Activated naive CD8-positive, alpha-beta T cell (primary cell): ENCODE measurements around the gene CDK16.

ENCODE experiments used
- H3K27ac Mint-ChIP-seq: one replicate; pipeline ENCODE4 v1.8.0; 2021; ENCODE audit warnings: mixed read lengths
- H3K27me3 Mint-ChIP-seq: one replicate; pipeline ENCODE4 v1.8.0; 2021; ENCODE audit warnings: mixed read lengths
- H3K36me3 Mint-ChIP-seq: one replicate; pipeline ENCODE4 v1.8.0; 2021; ENCODE audit warnings: mixed read lengths
- H3K4me1 Mint-ChIP-seq: one replicate; pipeline ENCODE4 v1.8.0; 2021; ENCODE audit warnings: low read depth, mixed read lengths
- H3K4me3 Mint-ChIP-seq: one replicate; pipeline ENCODE4 v1.8.0; 2021; ENCODE audit warnings: mild to moderate bottlenecking, mixed read lengths
- H3K9me3 Mint-ChIP-seq: one replicate; pipeline ENCODE4 v1.8.0; 2021; ENCODE audit warnings: low read depth, mixed read lengths

Gene CDK16

DNA sequence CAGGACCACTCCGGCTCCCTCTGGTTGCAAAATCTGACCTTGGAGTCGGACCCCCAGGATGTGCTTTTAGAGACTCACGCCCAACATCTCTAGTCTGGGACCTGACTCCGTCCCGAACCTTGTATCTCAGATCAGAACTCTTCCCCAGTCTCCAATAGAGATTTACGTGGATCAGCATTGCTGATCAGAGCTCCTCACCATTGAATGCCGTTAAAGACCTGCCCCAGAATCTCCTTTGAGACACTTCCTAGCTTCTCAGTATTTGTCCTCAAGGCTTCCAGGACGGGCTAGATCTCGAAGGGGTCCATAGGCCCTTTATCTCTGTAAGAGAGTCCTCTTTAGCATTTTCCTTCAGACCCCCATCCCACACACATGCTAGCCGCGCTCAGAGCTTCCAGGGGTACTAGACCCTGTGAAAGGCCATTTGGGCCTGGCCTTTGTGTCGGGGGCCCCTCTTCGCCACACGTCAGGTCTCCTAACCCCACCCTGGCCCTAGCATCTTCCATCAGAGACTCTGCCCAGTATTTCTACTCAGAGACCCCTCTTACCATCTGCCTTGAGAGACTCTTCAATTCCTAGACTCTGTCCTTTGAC is 24.2 kb upstream of the CDK16 start:
- H3K4me3 Mint-ChIP-seq = peak overlapping the region; percentile 94
- H3K4me1 Mint-ChIP-seq = peaks cover 41% of the 10 kb centered on the region
- no peaks in the 10 kb centered on the region for H3K27me3 Mint-ChIP-seq
- H3K36me3 Mint-ChIP-seq = no peaks in the 10 kb centered on the region
- H3K9me3 Mint-ChIP-seq = no peaks in the 10 kb centered on the region
- H3K27ac Mint-ChIP-seq = peak overlapping the region; percentile 88

DNA sequence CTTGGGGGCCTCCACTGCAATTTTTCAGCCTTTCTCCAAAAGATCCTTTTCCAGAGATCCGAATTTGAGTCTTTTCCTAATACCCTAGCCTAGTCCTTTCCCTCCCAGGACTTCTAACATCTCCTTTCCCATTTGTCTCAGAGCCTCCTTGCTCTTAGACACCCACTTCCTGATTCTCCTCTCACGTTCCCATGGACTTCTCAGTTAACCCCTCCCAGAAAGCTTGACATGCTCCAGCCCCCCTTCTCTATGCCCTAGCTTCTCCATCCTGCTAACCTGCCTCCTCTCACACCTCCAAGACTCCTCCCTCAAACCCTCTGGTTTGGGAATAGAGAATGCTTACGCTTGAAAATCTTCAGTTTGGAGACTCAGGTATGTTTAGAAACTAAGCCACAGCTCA is 22.4 kb upstream of the CDK16 start:
- Mint-ChIP-seq H3K36me3 (no peaks in the 10 kb centered on the region), H3K4me1 (peaks cover 37% of the 10 kb centered on the region), H3K27ac (peak overlapping the region; percentile 85), H3K4me3 (peak overlapping the region; percentile 94), H3K9me3 (no peaks in the 10 kb centered on the region), H3K27me3 (no peaks in the 10 kb centered on the region)

DNA sequence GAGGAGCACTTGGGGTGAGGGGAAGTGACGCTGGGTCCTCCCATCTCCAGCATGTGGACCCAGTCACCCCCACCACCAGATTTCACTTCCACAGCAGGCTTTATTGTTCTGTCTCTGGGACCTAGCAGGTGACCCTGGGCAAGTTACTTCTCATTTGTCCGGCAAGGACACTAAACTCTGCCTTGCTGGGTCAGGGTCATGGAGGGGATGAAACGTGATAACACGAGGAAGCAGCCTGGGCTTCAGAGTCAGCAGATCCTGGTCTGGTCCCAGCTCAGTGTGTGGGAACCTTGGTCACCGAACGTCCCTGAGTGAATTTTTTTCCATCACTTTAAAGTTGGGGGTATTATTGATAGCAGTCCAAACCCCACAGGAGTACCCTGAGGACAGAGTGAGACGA is 21.0 kb upstream of the CDK16 start:
- H3K27ac Mint-ChIP-seq = peak overlapping the region; percentile 85
- peak overlapping the region; percentile 94 for H3K4me3 Mint-ChIP-seq
- H3K36me3 Mint-ChIP-seq = no peaks in the 10 kb centered on the region

DNA sequence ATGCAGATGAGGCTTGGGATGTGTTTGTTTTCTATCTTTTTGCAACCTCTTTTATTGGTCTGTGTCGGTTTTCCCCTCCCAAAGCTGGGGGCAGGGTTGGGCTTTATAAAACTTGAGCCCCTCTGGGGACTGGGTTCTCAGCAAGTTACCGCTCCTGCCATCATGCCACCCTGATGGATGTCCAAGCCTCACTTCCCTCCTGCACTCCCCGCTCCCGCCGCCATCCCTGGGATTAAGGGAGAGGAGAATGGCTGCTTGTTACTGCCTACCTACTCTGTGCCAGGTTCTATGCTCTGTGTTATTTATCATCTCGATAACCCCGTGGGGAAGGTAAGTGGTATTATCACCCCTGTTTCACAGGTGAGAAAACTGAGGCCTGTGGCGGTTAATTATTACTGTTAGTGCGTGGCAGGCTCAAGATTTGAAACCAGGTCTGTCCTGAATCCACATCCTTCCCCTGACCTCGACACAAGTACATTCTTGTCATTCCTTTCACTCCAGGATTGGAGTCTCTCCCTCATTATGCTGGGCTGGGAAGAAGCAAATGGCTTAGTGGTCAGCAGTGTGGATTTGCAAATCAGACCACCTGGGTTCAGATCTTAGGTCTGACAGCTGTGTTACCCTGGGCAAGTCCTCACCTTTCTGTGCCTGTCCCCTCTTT is 20.3 kb upstream of the CDK16 start:
- H3K4me1 Mint-ChIP-seq = peaks cover 32% of the 10 kb centered on the region
- no peaks in the 10 kb centered on the region for H3K27me3 Mint-ChIP-seq
- H3K9me3 Mint-ChIP-seq = no peaks in the 10 kb centered on the region
- H3K27ac Mint-ChIP-seq = peak overlapping the region; percentile 85
- H3K4me3 Mint-ChIP-seq = peak overlapping the region; percentile 94
- no peaks in the 10 kb centered on the region for H3K36me3 Mint-ChIP-seq

More for the DNA sequence above, 21.0 kb upstream of the CDK16 start:
- Mint-ChIP-seq H3K4me1 (peaks cover 36% of the 10 kb centered on the region), H3K27me3 (no peaks in the 10 kb centered on the region), H3K9me3 (no peaks in the 10 kb centered on the region)

DNA sequence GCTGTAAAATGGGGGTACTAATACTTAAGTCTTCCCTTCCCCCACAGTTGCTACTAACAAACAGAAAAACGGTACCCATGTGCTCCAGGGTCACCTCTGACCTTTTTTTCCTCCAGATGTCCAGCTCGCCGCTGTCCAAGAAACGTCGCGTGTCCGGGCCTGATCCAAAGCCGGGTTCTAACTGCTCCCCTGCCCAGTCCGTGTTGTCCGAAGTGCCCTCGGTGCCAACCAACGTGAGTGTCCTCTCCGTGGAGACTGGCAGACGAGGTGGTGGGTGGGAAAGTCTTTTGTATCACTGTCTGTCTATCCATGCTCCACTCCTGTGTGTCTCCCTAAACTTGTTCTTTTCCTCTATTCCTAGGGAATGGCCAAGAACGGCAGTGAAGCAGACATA is 19.8 kb upstream of the CDK16 start:
- Mint-ChIP-seq H3K27ac (peak overlapping the region; percentile 2), H3K9me3 (no peaks in the 10 kb centered on the region), H3K4me3 (no peak overlapping the region), H3K36me3 (no peaks in the 10 kb centered on the region), H3K27me3 (no peaks in the 10 kb centered on the region), H3K4me1 (peaks cover 28% of the 10 kb centered on the region)

DNA sequence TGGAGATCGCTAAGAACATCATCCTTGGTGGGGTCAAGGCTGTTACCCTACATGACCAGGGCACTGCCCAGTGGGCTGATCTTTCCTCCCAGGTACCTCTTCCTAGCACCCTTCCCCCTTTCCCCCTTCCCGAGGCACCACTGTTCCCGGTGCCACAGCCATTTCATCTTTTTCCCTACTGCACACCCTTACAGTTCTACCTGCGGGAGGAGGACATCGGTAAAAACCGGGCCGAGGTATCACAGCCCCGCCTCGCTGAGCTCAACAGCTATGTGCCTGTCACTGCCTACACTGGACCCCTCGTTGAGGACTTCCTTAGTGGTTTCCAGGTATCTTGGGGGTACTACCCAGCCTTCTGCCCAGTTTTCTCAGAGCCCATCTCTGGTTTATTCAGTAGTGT is 19.2 kb upstream of the CDK16 start:
- Mint-ChIP-seq H3K27ac (peak overlapping the region; percentile 2), H3K36me3 (no peaks in the 10 kb centered on the region), H3K9me3 (no peaks in the 10 kb centered on the region), H3K4me1 (peaks cover 28% of the 10 kb centered on the region), H3K4me3 (no peak overlapping the region), H3K27me3 (no peaks in the 10 kb centered on the region)

DNA sequence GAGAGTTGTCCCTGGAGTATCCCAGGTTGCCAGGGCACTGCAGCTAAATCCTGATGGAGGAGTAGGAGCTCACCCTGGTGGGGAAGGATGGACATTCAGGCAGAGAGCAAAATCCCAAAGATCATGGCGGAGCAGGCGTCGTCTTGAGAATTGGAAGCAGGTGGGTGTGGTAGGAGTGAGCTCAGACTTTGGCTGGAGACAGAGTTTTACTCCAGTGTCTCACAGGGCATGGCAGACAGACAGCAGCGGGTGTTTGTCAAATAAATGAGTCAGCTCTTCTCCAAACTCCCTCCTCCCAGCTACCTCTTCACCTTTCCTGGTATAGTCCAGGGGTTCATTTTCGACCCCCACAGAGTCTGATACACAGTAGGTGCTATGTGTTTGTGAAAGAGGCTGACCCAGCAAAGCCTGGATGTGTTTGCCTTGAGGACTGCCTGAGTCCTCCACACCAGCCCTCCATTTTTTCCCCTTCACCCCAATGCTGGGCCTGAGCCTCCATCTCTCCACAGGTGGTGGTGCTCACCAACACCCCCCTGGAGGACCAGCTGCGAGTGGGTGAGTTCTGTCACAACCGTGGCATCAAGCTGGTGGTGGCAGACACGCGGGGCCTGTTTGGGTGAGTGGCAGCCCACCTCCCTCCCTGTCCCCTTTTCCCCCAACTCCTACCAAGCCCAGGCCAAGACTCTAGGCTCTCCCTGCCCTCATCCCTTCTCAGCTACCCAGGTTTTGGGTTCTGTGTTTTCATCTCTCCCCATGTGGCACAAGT is 17.9 kb upstream of the CDK16 start:
- Mint-ChIP-seq H3K36me3 (no peaks in the 10 kb centered on the region), H3K4me3 (no peak overlapping the region), H3K27me3 (no peaks in the 10 kb centered on the region), H3K9me3 (no peaks in the 10 kb centered on the region), H3K4me1 (peaks cover 20% of the 10 kb centered on the region), H3K27ac (peak overlapping the region; percentile 34)

DNA sequence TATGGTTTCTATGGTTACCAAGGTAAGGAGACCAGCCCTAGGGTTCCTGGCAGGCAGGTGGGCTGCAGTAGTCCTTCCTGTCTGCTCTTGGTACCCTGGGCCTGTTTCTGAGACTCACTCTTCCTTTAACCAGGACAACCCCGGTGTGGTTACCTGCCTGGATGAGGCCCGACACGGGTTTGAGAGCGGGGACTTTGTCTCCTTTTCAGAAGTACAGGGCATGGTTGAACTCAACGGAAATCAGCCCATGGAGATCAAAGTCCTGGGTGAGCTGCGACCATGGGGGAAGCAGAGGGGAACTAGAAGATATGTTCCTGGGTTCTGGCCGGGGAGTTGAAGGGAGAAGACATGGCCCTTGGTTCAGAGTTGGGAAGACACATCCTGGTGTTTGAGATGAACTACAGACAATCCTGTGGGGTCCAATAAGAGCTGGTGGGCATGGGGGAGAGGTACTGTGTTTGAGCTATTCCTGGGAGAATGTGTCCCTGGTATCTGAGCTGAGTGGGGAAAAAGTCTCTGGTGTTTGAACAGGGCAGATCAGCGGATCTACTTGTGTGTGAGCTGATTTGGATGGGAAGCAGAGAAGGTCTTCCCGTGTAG is 17.0 kb upstream of the CDK16 start:
- H3K4me3 Mint-ChIP-seq = no peak overlapping the region
- no peak overlapping the region for H3K27ac Mint-ChIP-seq
- H3K4me1 Mint-ChIP-seq = peaks cover 13% of the 10 kb centered on the region
- no peaks in the 10 kb centered on the region for H3K9me3 Mint-ChIP-seq
- H3K36me3 Mint-ChIP-seq = no peaks in the 10 kb centered on the region
- H3K27me3 Mint-ChIP-seq = no peaks in the 10 kb centered on the region

DNA sequence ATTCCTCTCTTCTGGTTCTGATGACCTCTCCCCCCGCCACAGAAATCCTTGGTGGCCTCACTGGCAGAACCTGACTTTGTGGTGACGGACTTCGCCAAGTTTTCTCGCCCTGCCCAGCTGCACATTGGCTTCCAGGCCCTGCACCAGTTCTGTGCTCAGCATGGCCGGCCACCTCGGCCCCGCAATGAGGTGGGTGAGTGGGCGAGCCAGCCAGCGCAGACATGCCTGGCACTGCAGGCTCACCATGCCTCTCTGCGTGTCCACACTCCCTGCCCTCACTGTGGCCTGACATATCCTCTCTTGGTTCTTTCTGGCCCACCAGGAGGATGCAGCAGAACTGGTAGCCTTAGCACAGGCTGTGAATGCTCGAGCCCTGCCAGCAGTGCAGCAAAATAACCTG is 16.2 kb upstream of the CDK16 start:
- peaks cover 8% of the 10 kb centered on the region for H3K4me1 Mint-ChIP-seq
- H3K27ac Mint-ChIP-seq = no peak overlapping the region
- no peaks in the 10 kb centered on the region for H3K36me3 Mint-ChIP-seq
- no peak overlapping the region for H3K4me3 Mint-ChIP-seq
- H3K9me3 Mint-ChIP-seq = no peaks in the 10 kb centered on the region
- H3K27me3 Mint-ChIP-seq = no peaks in the 10 kb centered on the region

DNA sequence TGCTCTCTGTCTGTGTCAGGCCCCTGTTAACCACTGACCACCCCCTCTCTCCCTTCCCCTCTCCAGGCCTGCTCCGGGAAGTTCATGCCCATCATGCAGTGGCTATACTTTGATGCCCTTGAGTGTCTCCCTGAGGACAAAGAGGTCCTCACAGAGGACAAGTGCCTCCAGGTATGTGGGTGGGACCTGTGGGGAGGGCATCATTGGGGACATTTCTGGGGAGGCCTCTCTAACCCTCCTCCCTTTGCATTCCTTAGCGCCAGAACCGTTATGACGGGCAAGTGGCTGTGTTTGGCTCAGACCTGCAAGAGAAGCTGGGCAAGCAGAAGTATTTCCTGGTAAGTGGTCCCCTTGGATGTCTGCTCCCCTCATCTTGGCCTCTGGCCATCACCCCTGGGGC is 15.6 kb upstream of the CDK16 start:
- no peaks in the 10 kb centered on the region for H3K36me3 Mint-ChIP-seq
- no peak overlapping the region for H3K4me3 Mint-ChIP-seq
- H3K4me1 Mint-ChIP-seq = peaks cover 6% of the 10 kb centered on the region
- no peaks in the 10 kb centered on the region for H3K9me3 Mint-ChIP-seq
- H3K27me3 Mint-ChIP-seq = no peaks in the 10 kb centered on the region
- H3K27ac Mint-ChIP-seq = no peak overlapping the region

DNA sequence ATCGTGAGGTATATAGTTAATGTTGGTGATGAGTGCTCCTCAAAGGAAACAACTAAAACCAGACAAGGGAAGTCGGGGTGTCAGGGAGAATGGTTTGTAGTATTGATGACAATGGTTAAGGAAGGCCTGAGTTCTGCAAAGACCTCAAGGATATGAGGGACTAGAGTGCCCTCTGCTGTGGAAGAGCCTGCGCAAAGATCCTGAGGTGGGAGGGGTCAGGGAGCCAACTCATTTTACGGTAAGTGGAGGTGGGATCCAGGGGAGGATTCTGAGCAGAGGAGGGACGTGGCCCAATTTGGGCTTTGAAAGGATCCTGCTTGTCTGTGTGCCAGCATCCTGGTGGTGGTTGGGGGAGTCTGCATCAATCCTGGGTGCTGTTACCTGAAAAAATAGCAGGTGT is 13.5 kb upstream of the CDK16 start:
- no peaks in the 10 kb centered on the region for H3K9me3 Mint-ChIP-seq
- no peaks in the 10 kb centered on the region for H3K36me3 Mint-ChIP-seq
- H3K4me1 Mint-ChIP-seq = peaks cover 6% of the 10 kb centered on the region
- H3K27ac Mint-ChIP-seq = peak overlapping the region; percentile 34
- H3K27me3 Mint-ChIP-seq = no peaks in the 10 kb centered on the region
- no peak overlapping the region for H3K4me3 Mint-ChIP-seq

DNA sequence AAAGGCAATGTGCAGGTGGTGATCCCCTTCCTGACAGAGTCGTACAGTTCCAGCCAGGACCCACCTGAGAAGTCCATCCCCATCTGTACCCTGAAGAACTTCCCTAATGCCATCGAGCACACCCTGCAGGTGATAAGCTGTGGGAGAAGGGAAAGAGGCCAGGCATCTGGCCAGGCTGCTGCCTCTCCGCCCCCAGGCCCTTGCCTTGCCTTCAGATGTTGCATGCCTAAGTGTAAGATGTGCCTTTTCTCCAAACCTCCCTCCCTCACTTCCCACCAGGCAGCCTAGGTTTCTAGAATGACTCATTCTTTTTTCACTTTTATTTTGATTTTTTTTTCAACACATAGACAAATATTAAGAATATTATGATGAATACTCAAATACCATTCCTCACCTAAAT is 12.2 kb upstream of the CDK16 start:
- Mint-ChIP-seq H3K27ac (no peak overlapping the region), H3K9me3 (no peaks in the 10 kb centered on the region), H3K36me3 (no peaks in the 10 kb centered on the region), H3K4me1 (peaks cover 6% of the 10 kb centered on the region), H3K27me3 (no peaks in the 10 kb centered on the region), H3K4me3 (no peak overlapping the region)

DNA sequence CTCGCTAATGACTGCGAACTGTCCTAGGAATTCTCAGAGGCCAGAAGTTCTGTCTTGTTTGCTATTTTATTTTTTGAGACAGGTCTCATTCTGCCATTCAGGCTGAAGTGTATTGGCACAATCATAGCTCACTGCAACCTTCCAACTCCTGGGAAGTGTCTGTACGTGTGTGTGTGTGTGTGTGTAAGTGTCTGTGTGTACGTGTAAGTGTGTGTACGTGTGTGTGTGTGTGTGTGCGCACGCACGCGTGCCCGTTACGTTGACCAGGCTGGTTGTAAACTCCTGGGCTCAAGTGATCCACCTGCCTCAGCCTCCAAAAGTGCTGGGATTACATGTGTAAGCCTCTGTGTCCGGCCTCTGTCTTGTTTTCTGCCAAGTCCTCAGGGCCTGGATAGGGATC is 10.4 kb upstream of the CDK16 start:
- no peaks in the 10 kb centered on the region for H3K36me3 Mint-ChIP-seq
- no peaks in the 10 kb centered on the region for H3K9me3 Mint-ChIP-seq
- H3K4me1 Mint-ChIP-seq = peaks cover 6% of the 10 kb centered on the region
- no peak overlapping the region for H3K27ac Mint-ChIP-seq
- H3K27me3 Mint-ChIP-seq = no peaks in the 10 kb centered on the region
- no peak overlapping the region for H3K4me3 Mint-ChIP-seq

DNA sequence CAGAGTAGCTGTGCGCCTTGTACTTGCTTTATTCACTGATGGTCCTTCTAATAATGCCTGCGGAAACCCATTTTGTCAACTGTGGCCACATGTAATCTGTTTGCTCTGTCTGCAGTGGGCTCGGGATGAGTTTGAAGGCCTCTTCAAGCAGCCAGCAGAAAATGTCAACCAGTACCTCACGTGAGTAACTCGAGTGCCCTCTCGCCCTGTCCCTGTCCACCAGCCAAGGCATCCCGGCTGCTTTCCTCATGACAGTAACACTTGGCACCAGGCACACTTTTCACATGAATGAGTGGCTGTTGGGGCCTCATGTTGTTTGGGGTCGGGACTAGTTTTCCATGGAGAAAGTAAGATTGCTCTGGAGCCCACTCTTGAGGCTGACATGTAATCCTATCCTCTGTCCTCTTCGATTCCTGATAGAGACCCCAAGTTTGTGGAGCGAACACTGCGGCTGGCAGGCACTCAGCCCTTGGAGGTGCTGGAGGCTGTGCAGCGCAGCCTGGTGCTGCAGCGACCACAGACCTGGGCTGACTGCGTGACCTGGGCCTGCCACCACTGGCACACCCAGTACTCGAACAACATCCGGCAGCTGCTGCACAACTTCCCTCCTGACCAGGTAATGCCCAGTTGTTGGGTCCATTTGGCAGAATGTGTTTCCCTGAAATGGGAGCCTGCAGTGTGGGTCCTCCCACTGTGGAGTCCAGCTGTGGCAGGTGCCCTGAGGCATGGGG is 8.8 kb upstream of the CDK16 start:
- no peaks in the 10 kb centered on the region for H3K9me3 Mint-ChIP-seq
- H3K27me3 Mint-ChIP-seq = no peaks in the 10 kb centered on the region
- no peaks in the 10 kb centered on the region for H3K36me3 Mint-ChIP-seq
- H3K4me1 Mint-ChIP-seq = peaks cover 6% of the 10 kb centered on the region
- H3K27ac Mint-ChIP-seq = no peak overlapping the region
- no peak overlapping the region for H3K4me3 Mint-ChIP-seq
